H54 (cell line): ENCODE results near the gene PLD6.
"Not testable (repeated sequence)": the region's sequence is repeated elsewhere in the genome, so short reads cannot be mapped to it uniquely, and the experiment has no call there.

Experiments used
- DNase-seq: peaks from one replicate; pipeline ENCODE4 v3.0.0; 2011; ENCODE audit warnings: low spot score, mixed read lengths; ENCODE audit not compliant: insufficient read length
- FAIRE-seq: peaks from 3 replicates; lab custom pipeline; 2011; peaks lifted over from hg19 to GRCh38; lab: Jason Lieb, UNC
- POLR2A ChIP-seq: IDR thresholded peaks from 2 replicates; pipeline ENCODE4 v1.6.1; 2011; ENCODE audit warnings: low read depth, mild to moderate bottlenecking, low read length

PLD6 gene

DNA sequence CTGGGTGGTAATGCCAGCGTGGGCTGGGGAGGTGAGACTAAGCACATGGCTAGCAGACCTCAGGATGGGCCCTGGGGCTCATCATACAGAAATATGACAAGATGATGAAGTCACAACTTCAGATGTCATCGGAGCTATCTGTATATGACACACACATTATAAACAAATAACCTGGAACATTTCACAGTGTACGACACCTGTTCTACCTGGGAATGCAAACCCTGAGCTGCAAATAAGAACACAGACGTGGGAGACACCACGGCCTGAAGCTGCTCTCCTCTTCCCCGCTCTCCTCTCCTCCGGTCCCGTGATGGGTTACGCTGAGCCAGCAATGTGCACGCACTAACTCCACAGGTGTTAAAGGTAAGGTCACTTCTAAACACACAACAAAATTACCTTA lies 4.9 kb downstream of the PLD6 start:
- TF ChIP-seq POLR2A, result no peak
- no peak for DNase-seq
- no peak for FAIRE-seq

DNA sequence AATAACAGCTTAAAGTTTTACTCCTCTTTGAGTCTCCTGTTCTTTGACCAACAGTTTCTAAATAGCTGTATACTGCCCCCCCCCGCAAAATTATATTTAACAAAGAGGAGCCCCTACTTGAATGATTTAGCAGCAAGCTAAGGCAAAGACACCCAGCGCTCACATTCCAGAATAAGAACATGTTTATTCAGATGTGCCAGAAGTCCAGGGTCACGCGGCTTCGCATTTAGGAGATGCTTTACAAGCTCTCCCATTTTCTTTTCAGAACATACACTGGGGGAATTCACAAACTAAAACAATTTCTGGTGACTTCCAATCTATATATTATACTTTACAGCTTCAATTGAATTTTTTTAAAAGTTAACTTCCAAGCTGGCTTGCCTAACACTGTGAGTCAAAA lies 5.3 kb downstream of the PLD6 start:
- FAIRE-seq (no peak), DNase-seq (no peak)
- TF ChIP-seq POLR2A, result no peak

DNA sequence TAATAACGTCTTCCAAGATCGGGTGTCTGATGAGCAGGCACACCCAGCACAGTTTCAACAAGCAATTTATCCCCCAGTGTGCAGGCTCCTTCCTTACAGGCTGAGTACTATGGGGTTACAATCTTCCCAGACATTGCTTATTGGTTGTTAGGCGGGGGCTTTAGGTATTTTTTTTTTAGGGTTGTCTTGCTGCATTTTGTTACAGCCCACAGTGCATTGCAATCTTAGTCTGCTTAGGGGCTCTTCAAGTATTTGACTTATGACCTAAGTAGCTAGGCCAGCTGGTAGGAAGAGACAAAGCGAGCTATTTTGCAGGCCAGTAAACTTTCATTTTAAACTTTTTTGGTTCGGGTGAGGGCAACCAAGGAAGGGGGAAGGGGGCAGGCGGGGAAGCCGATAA lies 5.8 kb downstream of the PLD6 start:
- DNase-seq (no peak), FAIRE-seq (no peak)
- no peak for TF ChIP-seq POLR2A

- DNase-seq, result no peak
- no peak for TF ChIP-seq POLR2A
- no peak for FAIRE-seq
Observed at GRCh38 chr17:17198281-17198680, 7.9 kb downstream of the PLD6 start.

- no peak for FAIRE-seq
- DNase-seq, result no peak
- TF ChIP-seq POLR2A, result no peak
Observed at GRCh38 chr17:17196776-17197175, 9.4 kb downstream of the PLD6 start.

DNA sequence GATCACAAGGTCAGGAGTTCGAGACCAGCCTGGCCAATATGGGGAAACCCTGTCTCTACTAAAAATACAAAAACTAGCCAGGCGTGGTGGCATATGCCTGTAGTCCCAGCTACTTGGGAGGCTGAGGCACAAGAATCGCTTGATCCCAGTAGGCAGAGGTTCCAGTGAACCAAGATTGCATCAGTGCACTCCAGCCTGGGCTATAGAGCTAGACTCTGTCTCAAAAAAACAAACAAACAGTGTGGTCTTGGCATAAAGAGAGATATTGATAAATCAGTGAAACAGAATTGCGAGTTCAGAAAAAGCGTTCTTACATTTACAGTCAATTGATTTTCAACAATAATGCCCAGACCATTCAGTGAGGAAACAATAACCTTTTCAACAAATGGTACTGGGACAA lies 10.7 kb downstream of the PLD6 start:
- not testable (repeated sequence) for DNase-seq, FAIRE-seq

DNA sequence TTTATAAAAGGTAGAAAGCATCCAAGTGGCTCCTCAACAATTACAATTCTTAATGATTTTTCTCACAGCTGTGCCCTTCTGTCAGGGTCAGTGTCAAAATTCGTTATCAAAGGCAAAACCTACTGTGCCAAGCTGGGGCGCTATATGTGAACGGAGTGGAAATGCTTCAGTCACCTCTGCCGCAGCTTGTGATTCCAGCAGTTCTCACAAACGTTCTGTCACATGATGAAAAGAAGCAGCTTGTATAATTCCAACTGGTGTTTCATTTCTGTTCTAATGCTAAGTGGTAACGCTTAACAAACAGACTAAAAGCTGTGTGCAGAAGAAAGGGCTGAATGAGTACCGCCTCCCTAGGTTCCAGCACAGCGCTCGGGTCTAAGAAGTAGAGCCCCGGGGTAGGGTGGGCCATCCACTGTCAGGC lies 14.2 kb downstream of the PLD6 start:
- no peak for TF ChIP-seq POLR2A
- no peak for DNase-seq
- FAIRE-seq, result no peak

DNA sequence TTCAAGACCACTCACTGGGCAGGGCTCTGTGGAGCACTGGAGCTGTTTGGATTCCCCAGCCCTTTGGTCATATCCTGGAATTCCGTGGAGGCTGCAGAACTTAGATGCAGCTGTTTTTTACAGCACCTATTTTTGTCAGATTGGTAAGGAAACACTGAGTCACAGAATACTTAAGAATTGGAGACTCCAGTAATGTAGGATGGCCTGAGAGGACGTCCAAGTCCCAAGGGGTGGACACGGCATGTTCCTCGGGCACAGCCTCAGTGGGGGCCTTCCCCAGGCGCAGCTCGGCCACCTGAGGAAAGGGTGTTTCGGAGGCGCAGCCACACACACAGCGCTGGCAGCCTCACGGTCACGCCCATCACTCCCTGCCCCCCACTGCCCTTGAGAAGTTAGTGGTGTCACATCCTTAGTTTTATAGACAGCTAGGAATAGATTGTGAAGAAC lies 14.8 kb downstream of the PLD6 start:
- DNase-seq, result peak; percentile 73
- FAIRE-seq, result no peak
- TF ChIP-seq POLR2A, result no peak

- FAIRE-seq (no peak), DNase-seq (no peak)
- TF ChIP-seq POLR2A, result no peak
Observed at GRCh38 chr17:17190188-17190587, 15.9 kb downstream of the PLD6 start.

- DNase-seq (no peak), FAIRE-seq (no peak)
- TF ChIP-seq POLR2A, result no peak
Observed at GRCh38 chr17:17189559-17189958, 16.6 kb downstream of the PLD6 start.

DNA sequence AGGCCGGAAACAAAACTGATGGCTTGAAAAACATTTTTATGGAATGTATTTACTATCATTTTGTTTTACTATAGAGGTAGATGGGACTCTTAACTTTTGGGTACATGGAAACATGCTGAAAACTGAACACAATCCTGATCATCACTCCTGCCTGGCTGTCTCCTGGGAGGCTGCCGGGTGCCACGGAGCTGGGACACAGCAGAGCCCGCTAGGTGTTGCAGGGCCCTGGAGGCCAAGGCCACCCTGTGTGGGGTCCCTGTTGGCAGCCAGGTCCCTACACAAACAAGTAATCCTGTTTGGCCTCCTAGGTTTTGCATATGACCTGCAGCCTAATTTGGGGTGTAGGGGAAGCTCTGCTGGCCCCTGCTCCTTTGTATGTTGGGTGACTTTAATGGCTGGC lies 17.5 kb downstream of the PLD6 start:
- FAIRE-seq (no peak), DNase-seq (no peak)
- no peak for TF ChIP-seq POLR2A

GRCh38 chr17:17186551-17187505 lies 19.3 kb downstream of the PLD6 start:
- FAIRE-seq, result no peak
- no peak for TF ChIP-seq POLR2A
- no peak for DNase-seq

DNA sequence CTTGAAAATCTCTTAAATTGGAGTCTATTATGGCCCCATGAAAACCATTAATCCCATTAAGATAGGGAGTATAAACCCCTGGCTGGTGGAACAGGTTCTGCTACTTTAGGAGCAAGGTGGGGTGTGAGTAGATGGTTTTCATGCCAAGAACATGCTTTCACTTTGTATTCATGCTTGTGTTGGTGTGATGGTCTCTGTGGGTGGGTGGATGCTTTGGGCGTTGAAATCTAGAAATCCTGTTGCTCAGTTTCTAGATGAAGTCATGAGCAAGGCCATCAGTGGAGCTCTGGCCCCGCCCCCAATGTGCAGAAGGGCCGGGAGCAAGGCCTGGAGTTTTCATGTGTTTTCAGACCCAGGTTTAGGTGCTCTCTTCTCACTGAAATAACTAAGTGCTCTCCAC lies 20.1 kb downstream of the PLD6 start:
- no peak for FAIRE-seq
- DNase-seq, result no peak
- TF ChIP-seq POLR2A, result no peak

DNA sequence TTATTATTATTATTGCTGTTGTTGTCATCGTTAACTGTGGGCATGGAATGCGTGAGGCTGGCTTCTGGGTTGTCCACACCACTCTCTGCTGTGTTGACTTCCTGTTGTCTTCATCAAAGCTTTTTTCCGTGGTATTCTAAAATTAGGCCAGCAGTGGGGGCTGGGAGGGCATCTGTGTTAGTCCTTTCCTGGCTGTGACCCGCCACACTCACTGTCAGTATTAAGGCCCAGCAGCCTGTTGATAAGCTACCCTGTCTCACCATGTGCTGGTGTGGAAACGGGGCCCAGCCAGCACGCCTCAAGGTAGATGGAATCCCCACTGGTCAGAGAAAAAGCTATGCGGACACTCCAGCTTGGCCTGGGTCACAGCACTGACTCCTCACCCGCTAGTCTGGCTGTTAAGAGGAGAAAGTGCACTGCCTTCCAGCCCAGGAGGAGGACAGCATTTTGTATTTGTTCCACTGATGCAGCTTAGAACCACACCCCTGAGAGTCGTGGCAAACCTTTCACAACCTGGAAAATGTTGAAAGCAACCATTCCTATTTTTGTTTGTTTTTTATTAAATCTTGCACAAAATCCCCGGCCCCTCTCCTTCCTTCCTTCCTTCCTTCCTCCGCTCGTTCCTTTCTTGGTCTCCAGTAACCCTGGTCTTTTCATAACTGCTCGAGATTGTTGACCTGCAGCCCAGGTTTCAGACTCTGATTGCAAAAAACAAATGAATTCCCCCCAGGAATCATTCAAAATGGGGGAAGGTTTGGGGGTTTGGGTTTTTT lies 21.0 kb downstream of the PLD6 start:
- not testable (repeated sequence) for FAIRE-seq, DNase-seq
